HG02642 (cell line): Measurements from ENCODE around the gene LYPD1.
"Not testable (repeated sequence)": the region's sequence is repeated elsewhere in the genome, so short reads cannot be mapped to it uniquely, and the experiment has no call there.

ENCODE experiments used
- ATAC-seq: cut with Tn5 transposase; IDR thresholded peaks from one replicate; pipeline ENCODE4 v1.9.1; 2021; ENCODE audit warnings: mild to moderate bottlenecking; ENCODE audit not compliant: unreplicated experiment, poor library complexity

The LYPD1 gene, protein sequence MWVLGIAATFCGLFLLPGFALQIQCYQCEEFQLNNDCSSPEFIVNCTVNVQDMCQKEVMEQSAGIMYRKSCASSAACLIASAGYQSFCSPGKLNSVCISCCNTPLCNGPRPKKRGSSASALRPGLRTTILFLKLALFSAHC

DNA sequence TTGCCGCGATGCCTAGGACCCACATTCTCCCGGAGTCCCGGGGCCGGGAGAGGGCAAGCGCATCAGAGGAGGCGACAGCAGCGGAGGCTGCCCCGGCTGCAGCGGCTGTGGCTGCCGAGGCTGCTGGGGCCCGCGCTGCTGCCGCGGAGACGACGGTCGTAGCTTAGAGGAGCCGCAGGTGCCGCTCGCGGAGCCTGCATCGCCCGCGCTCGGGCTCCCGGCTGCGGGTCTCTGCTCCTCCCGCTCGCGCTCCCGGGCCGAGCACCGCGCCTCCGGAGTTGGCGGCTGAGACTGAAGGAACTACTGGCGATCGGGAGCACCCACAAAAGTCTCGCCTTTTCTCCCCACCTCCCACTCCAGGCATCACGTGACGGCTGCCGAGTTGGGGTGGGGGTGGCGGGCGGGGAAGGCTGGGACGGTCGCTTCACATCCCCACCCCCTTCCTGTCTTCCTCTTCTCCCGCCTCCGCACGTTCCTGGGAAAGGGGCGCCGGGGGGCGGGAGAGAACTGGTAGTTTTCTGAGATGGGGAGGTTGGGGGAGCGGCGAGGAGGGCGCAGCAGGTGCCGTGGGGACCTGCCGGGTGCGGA, at the start of gene LYPD1:
Gene LYPD1 (minus strand): TSS at position 298 of the 588 bp plus-strand sequence. CDS start 273 bp downstream, at position 25.
- ATAC-seq = no peak

DNA sequence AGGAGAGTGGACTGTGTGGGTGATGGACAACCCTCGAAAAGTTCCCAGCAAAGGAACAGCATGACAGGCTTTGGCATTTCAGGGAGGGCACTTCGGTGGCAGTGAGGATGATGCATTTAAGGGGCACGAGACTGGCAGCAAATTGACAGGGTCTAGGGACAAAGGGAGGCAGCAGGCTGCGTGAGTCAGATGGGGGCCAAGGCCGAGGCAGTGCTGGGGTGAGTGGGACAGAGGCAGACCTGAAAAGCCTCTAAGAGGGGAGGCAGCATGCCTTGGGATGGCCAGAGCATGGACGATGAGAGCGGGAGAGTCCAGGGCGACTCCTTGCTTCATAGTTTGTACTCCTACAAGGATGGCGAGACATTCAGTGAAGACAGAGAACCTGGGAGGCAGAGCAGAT, 49.5 kb upstream of the LYPD1 start:
- no peak for ATAC-seq

DNA sequence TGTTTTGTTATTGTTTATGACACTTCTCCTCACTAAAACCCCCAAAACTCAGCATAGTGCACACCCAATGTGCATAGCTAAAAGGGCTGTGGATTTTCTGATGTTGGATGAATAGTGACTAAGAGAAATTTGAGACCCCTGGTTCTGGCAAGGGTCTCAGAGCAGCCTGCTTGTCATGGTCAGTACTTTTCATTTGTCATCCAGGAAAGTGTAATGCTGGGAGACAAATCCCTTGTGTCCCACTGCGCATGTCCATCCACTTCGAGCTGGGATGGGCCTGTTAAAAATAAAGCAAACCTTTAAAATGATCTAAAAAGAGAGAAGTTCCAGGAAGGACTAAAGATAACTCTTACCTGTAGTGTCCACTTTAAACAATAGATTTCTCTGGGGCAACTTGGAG, 46.9 kb upstream of the LYPD1 start:
- no peak for ATAC-seq

DNA sequence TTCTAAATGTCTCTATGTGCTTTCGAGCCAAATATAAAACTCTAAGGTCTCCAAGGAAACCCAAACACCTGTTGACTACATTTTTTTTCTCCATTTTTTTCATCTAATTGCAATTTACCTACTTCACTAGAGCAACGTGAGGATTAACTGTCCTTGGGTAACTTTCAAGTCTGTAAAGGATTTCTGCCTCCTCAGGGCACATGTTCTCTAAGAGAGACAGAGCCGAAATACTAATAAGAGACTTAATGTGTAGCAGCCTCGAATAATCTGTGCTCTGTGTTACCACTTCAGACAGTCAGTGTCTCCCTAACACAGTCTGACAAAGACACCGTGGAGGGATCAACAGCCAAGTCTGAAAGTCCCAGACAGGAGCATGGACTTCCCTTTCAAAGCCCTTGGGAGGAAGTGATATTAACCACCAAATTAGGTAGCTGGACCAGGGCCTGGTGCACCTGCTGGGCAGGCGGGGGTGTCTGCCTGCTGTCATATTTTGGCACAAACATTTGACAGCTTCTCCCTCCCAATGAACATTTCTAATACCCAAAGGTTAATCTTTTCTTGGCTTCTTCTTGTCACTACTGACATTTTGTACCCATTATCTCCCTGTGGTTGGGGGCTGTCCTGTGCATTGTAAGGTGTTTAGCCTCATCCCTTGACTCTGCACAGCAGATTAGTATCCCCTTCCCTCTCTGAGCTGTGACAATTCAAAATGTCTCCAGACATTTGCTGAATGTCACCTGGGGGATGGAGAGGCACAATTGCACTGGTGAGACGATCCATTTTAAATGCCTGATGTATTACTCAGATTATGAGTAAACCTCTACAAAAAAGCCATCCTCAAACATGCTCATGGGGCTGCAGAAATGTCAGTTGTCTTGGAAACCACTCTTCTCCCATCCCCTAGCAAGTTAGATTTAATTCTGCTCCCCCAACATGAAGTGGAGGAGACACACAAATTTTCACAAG, 45.7 kb upstream of the LYPD1 start:
- no peak for ATAC-seq

DNA sequence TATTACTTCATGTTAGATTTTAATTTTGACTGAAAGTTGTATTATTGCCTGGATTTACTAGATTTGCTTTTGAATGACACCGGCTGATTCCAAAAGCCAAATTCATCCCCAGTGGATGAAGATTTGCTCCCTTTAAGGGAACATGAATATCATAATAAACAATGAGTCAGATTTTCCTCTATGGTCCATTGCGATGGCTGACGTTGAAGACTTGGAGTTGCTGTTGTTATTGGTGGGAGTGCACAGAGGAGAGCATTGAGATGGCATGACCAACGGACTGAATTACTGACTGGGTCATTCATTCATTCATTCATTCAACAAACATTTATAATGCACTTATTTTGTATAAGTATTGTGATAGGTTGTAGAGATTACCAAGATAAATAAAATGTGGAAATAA, 33.4 kb upstream of the LYPD1 start:
- no peak for ATAC-seq

DNA sequence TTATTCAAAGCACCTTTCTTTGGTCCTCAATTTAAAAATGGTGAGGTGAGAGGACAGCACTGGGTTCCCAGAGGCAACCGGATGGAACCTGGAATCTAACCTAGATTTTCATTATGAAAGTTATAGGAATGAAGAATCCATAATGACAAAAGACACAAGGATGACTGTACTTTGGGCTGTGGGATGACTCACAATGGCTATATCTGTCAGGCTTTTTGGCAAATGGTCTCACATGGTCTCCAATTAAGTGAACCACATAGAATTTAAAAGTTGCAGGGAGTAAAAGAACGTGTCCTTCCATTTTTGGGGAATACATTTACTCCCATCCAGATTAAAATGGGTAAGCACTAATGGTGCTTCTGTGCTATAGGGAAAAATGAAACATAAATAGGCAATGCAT, 31.8 kb upstream of the LYPD1 start:
- ATAC-seq = no peak

DNA sequence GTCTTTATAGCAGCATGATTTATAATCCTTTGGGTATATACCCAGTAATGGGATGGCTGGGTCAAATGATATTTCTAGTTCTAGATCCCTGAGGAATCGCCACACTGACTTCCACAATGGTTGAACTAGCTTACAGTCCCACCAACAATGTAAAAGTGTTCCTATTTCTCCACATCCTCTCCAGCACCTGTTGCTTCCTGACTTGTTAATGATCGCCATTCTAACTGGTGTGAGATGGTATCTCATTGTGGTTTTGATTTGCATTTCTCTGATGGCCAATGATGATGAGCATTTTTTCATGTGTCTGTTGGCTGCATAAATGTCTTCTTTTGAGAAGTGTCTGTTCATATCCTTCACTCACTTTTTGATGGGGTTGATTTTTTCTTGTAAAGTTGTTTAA, 29.8 kb upstream of the LYPD1 start:
- not testable (repeated sequence) for ATAC-seq

DNA sequence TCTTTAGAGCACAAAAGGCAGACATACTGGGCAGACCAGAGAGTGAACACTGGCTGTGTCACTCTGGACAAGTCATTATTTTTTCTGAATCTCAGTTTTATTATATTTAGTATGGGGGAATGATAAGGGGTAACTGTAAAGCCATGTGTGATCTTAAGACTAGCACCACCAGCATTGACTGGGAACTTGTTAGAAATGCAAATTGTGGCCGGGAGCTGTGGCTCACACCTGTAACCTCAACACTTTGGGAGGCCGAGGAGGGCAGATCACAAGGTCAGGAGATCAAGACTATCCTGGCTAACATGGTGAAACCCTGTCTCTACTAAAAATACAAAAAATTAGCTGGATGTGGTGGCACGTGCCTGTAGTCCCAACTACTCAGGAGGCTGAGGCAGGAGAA, 28.3 kb upstream of the LYPD1 start:
- ATAC-seq = not testable (repeated sequence)

DNA sequence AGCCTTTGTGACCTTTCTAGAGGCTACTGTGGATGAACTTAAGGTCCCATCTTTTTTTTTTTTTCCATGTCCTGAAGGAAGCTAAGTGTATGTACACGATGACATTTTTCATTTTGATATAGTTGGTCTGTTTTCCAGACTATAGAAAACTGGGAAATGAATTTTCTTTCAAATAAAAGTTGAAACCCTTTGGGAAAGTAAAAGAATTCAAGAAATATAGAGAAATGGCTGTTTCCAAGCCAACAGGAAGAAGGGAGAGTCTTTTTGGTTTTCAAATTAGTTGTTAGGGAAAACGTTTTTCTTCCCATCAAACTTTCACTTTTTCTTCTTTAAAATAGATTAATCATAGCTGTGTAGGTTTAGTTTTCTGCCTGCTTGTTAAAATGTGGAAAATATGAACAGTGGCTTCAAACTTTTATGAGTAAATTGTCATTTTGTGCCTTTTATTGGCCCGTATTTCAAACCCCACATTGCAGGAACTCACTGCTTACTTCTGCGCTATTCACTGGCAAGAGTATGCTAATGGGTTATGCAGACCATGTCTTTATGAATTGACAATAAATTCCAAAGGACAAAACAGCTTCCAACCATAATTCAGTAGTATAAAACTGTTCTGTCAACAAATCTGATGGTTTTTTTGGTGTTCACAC, 27.7 kb upstream of the LYPD1 start:
- ATAC-seq = no peak

DNA sequence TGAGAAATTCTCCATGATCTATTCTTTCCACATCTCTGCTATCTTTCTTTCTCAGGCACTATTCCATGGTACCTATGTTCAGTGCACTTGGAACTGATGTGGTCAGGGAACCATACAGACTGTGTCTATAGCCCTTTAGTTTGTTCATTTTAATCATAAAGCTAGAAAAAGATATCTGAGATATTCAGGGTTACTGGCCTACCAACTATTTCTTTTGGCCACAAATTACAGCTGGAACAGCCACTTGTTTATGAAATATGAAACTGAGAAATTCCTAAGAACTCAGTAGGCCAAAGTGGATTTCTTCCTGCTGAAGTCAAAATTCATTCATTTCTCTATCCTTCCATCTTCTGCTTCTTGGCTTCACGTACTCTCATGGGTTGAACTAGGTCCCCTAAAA, 22.8 kb upstream of the LYPD1 start:
- ATAC-seq = no peak

DNA sequence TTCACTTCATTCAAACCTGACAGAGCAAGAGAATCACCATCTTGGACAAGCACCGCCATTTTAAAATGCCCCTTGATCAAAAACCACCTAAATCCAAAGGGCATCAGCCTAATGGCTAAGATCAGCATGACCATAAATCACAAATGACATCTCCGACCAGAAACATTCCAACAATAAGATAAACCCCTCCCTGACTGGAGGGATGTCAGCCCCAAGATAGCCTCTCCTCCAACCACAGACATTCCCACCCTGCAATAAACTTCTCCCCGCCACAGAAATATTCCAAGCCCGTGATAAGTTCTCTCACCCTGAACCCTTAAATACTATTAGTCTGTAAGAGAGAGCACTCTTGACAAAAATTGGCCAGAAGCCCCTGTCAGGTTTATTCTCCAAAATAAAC, 21.6 kb upstream of the LYPD1 start:
- no peak for ATAC-seq

DNA sequence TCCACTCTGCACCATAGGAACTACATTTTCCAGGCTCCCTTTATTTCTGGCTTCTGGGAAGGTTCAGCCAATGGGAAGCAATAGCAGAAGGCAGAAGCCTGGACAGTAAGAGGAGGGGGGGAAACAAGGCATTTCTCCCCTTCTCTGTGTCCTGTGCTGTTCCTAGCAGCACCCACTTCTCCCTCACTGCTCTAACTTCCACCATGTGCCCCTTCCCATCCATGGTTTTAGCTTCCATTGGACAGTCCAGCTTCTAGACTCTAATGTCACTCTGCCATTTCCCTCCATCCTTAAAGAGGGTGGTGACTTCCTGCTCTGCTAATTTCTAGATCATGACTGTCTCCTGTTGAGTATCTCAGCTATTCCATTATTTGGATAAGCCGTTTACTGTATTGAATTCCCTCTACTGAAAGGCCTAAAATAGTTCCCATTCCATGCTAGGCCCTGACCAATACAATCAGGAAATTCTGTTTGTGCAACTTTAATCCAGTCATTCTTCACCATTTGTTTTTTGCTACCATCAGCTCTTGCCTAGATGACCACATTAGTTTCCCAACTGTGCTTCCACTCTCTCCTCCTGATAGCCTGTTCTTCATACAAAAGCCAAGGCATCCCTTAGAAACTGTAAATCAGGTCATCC, 20.8 kb upstream of the LYPD1 start:
- ATAC-seq = no peak

DNA sequence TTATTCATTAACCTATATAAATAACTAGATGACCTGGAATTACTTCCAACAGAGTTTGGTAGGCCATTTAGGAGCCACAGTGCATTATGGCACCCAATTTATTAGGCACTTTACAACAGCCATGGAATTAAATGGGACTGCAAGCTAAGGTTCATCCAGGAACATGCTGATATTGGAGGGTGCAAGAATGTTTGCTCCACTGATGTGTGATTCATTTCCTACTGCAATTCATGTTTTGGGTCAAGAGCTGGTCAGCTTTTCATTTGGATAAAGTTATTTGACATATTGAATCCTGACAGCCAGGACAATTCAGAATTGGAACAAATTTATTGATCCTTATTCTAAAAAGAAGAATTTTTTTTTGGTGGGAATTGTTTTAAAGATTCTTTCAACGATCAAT, 11.8 kb upstream of the LYPD1 start:
- no peak for ATAC-seq

DNA sequence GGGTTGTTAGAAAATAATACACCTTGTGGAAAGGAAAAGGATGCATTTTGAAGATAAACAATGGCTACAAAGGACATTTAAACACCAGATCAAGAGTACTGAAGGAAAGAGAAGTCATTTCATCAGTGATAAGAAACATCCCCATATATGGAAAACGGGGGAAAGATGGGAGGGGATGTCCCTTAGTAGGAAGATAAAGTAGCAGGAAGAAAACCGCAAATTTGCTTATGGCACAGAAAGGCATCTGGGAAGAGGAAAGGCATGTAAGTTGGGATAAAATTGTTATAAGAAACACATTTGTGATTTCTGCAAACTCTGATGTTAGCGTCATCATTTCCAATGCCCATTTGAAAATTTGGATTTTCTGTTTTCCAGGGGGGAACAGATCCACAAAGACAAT, 10.5 kb upstream of the LYPD1 start:
- no peak for ATAC-seq

DNA sequence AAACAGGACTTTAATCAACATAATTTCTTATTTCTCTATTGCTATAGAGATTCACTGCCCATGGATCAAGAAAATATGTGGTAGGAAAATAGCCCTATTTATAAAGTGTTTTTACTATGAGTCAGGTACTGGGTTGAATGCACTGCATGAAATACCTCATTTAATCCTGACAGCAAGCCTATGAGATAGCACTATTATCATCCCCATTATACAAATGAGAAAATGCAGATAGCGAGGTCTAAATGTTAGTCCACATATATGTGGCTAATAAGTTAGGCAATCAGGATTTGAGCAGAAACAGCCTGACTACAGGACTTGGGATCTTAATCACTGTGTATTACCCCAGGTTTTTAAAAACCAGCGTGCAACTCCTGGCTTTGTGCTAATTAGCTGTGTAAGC, 8.5 kb upstream of the LYPD1 start:
- no peak for ATAC-seq

DNA sequence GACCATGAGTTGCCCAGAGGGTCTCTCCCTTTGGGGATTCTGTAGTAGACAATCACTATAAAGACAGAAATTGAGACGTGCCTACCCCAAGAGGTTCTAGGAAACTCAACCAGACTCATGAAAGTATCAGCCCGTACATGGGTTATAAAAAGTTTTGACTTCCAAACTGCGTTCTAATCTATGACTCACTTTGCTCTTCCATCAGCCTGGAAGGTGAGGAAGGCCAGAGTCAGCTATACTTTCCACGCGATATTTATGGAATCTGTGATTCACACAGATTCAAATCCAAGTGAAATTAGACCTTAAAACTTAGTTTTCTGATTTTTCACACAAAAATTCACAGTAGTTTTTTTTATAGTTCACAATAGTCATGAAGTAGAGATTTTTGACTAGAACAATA, 7.7 kb upstream of the LYPD1 start:
- no peak for ATAC-seq

DNA sequence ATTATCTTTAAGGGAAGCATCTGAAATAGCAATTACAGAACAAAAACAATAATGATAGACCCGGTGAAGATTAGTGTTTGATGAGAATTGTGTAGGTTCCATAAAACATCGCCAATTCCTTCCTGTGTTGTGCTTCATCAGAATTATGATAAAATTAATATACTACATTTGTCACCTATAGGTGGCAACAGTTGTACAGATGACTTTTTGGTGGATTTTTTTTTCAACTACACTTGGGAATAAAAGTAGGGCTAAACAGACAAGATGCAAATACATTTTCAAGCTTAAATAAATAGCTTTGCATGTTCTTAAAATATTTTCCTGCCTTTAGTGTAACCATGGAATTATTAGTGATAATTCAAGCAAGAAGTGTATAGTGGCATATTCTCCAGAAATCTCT, 7.0 kb upstream of the LYPD1 start:
- ATAC-seq = no peak

DNA sequence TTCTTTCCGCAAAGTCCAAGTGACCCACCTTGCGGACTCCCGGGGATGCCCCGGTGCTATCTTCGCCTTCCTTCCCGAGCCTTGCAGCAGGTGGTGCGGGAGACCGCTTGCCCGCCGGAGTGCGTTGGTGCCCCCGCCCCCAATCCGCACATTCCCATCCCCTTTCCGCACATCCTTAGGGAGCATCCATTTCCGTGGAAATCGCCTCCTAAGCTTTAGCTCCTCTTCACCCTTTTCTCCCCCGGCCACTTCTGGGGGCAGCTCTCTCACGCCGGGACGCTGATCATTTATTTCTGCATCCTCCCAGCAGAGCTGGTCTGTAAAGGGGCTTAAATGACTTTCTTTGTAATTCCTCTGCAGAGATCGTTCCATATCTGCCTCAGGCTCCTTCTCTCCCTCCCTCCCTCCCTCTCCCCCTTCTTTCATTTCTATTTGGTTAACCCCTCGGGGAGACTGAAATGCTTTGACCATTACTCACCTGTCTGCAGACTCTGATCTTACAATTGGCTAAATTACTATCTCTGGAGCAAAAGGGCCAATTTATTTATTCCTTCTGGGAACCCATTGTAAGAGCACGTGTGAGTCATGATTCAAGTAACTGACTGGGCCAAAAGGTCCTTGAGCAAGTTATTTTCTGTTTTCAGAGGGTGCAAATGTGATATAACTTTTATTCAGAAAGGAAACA, 1.3 kb upstream of the LYPD1 start:
- no peak for ATAC-seq

DNA sequence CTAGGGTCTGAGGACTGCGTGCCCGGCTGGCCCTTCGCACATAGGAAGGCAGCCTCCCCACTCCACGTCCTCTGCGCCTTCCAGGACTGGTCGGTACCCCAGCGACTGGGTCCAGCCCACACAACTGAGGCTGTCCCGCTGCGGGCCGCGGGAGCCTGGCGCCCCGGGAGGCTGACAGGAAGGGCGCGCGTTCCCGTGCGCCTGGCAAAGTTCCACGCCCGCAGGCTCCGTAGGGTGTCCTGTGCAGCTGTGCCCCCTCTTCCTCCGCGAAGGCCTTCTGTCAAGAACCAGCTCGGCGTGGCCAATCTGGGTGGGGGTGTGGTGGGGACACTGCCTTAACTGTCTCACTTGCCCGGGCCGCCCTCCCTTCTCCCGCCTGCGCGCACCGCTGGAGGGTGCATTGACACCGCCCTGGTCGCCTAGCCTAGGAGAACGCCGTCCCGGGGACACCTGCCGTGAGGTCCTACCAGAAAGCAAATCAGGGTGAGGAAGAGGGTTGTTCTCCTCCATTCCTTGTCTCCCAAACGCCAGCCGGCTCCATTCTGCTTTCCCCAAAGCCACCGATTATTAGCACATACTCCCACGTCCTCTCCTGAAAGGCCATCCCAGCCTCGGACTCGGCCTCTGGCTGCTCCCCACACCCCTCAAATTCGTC, 618 bp upstream of the LYPD1 start:
- no peak for ATAC-seq
